Tongue (tissue), 2 donors: ENCODE results near the gene PLCE1. TPM values are rescaled to one million over a fixed set of nuclear protein-coding genes. Genes with fewer than 3 reads are reported as not detected.
A peak's percentile ranks its signal among the peaks of the same experiment; 100 is the strongest.

ENCODE experiments used
- DNase-seq: peaks from one replicate; pipeline ENCODE4 v3.0.0-alpha.2; 2015
- total RNA-seq: library from RNA; depleted of rRNA; stranded (reverse); fragments of >200 nt; gene quantifications from one replicate; pipeline ENCODE4 v1.2.3, GENCODE V29; 2014

The PLCE1 gene
- total RNA-seq, 1 donor from 2014 or later: 20.3 TPM

- no peak for DNase-seq
Observed at GRCh38 chr10:94024407-94024806, 30.7 kb downstream of the PLCE1 start.

GRCh38 chr10:94025806-94026205, 32.1 kb downstream of the PLCE1 start:
- no peak for DNase-seq

GRCh38 chr10:94027197-94027596, 33.5 kb downstream of the PLCE1 start:
- DNase-seq: no peak

- DNase-seq: no peak
Observed at GRCh38 chr10:94029955-94030354, 36.2 kb downstream of the PLCE1 start.

- DNase-seq: no peak
Observed at GRCh38 chr10:94035982-94036765, 42.4 kb downstream of the PLCE1 start.

GRCh38 chr10:94036766-94037033, 43.0 kb downstream of the PLCE1 start:
- no peak for DNase-seq

- DNase-seq: no peak
Observed at GRCh38 chr10:94037286-94037685, 43.6 kb downstream of the PLCE1 start.

GRCh38 chr10:94038024-94038423, 44.3 kb downstream of the PLCE1 start:
- no peak for DNase-seq

GRCh38 chr10:94041206-94041605, 47.5 kb downstream of the PLCE1 start:
- no peak for DNase-seq

- peak; percentile 47 for DNase-seq
Observed at GRCh38 chr10:94042001-94042833, 48.5 kb downstream of the PLCE1 start.

- no peak for DNase-seq
Observed at GRCh38 chr10:94042834-94043175, 49.1 kb downstream of the PLCE1 start.

Other genes with a start within 250 kb of the PLCE1 start
- 8.5 TPM for gene LGI1, start 236.0 kb upstream of the PLCE1 start, total RNA-seq
- 8.2 TPM for gene SLC35G1, start 100.0 kb upstream of the PLCE1 start, total RNA-seq